Measurements from ENCODE around the gene PLP1. TPM values are rescaled to one million over a fixed set of nuclear protein-coding genes. Genes with fewer than 3 reads are reported as not detected.

PLP1 gene
- total and polyA plus RNA-seq, 2 donors (not counting 3 experiments of a cell fraction or from before 2014, with no cell fraction given) = not detected

DNA sequence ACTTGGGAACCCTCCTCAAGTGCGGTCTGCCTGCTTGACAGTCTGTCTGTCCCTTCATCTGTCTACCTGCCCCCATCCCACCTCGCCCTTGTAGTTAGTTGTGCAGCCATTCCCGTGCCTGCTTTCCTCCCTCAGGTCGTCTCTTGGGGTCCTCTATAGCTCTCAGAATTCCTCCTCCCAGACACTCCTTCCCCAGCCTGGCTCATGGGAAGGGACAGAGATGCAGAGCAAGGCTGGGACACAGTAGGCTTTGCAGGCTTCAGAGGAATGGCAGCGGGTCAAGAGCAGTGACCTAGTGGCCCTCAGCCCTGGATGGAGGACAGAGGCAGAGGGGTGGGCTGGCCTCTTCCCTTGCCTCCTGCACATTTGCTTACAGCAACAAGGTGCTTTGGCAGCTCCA, 47.6 kb upstream of the PLP1 start:
- dilution Hi-C loops (cut with MboI; ENCODE audit: extremely low pct_ligation_motif_present, low sequenced_read_pairs) (no loop called here), intact Hi-C loops (cut with micrococcal nuclease) (no loop called here)
- H3K4me3 ChIP-seq (replicated peaks in 1 of 3; ENCODE audit: insufficient read depth in 1 of 3, low read depth in 1 of 3, low read length in 3 of 3) = no peak overlapping the region
- no peak for TF ChIP-seq POLR2AphosphoS5 (IDR thresholded peaks at IDR 0.05; ENCODE audit: insufficient read depth, low read depth, low read length)
- TF ChIP-seq, protein P1, sequence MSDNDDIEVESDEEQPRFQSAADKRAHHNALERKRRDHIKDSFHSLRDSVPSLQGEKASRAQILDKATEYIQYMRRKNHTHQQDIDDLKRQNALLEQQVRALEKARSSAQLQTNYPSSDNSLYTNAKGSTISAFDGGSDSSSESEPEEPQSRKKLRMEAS (IDR thresholded peaks at IDR 0.05; ENCODE audit: insufficient read depth, insufficient read length) = no peak
- TF ChIP-seq, protein P2, sequence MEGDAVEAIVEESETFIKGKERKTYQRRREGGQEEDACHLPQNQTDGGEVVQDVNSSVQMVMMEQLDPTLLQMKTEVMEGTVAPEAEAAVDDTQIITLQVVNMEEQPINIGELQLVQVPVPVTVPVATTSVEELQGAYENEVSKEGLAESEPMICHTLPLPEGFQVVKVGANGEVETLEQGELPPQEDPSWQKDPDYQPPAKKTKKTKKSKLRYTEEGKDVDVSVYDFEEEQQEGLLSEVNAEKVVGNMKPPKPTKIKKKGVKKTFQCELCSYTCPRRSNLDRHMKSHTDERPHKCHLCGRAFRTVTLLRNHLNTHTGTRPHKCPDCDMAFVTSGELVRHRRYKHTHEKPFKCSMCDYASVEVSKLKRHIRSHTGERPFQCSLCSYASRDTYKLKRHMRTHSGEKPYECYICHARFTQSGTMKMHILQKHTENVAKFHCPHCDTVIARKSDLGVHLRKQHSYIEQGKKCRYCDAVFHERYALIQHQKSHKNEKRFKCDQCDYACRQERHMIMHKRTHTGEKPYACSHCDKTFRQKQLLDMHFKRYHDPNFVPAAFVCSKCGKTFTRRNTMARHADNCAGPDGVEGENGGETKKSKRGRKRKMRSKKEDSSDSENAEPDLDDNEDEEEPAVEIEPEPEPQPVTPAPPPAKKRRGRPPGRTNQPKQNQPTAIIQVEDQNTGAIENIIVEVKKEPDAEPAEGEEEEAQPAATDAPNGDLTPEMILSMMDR (IDR thresholded peaks at IDR 0.05; ENCODE audit: extremely low read depth in 1 of 2, insufficient read depth in 1 of 2, low read depth in 1 of 2, low read length in 2 of 2) = no peak
- TF ChIP-seq MYC (IDR thresholded peaks at IDR 0.05; ENCODE audit: low read depth, low read length) = no peak
- no peak for TF ChIP-seq GATA2 (IDR thresholded peaks at IDR 0.05; ENCODE audit: insufficient read depth, insufficient read length, low read depth, low read length)
- TF ChIP-seq FOS (IDR thresholded peaks at IDR 0.05; ENCODE audit: borderline replicate concordance, insufficient read depth, low read length) = no peak
- no peak for TF ChIP-seq POLR2A (IDR thresholded peaks at IDR 0.05; ENCODE audit: low read depth, low read length)
- TF ChIP-seq JUN (IDR thresholded peaks at IDR 0.05; ENCODE audit: borderline replicate concordance, insufficient read depth, insufficient read length, low read depth) = no peak
- no peak for TF ChIP-seq EZH2 (IDR thresholded peaks at IDR 0.05; ENCODE audit: borderline replicate concordance, low read depth, low read length, severe bottlenecking)
- no peak overlapping the region for H3K9ac ChIP-seq (replicated peaks; ENCODE audit: extremely low read depth, insufficient read depth, low read length)
- CTCF ChIA-PET = interaction anchor here (4.1 kb wide), 1 partner anchor 18 kb away, joined by 28 read pairs; the partner anchor contains the start of gene TMEM31
- H3K27me3 ChIP-seq (ENCODE audit: control insufficient read depth in 2 of 2, insufficient read depth in 2 of 2, low read length in 2 of 2) = no peaks in the 10 kb centered on the region
- POLR2A ChIA-PET = no interaction called here
- no peaks in the 10 kb centered on the region for H3K9me1 ChIP-seq (replicated peaks; ENCODE audit: control insufficient read depth, extremely low read depth, insufficient read depth, low read length)
- no peak overlapping the region for H2AFZ ChIP-seq (ENCODE audit: low read depth, low read length)
- H3K4me2 ChIP-seq (ENCODE audit: insufficient read depth, low read length) = no peak overlapping the region
- H3K27ac ChIP-seq (ENCODE audit: insufficient read depth, low read depth, low read length) = no peak overlapping the region
- FAIRE-seq = no peak
- H3K9me3 ChIP-seq (replicated peaks; ENCODE audit: control insufficient read depth, insufficient read depth, low read length) = no peaks in the 10 kb centered on the region
- no peaks in the 10 kb centered on the region for H4K20me1 ChIP-seq (replicated peaks; ENCODE audit: control insufficient read depth, extremely low read depth, insufficient read depth, low read length)
- DNase-seq (ENCODE audit: low read depth, low spot score) = no peak
- no peaks in the 10 kb centered on the region for H3K36me3 ChIP-seq (ENCODE audit: control insufficient read depth in 2 of 2, extremely low read depth in 1 of 2, insufficient read depth in 2 of 2, low read length in 2 of 2)
- no TSS peak for BruUV-seq (replicated peaks)
- H3K79me2 ChIP-seq (ENCODE audit: control insufficient read depth, insufficient read depth, low read length) = no peaks in the 10 kb centered on the region
- peaks cover 18% of the 10 kb centered on the region for H3K4me1 ChIP-seq (ENCODE audit: control insufficient read depth, extremely low read depth, insufficient read depth, low read length)

Measured in endothelial cell of umbilical vein (primary cell).